Measurements from ENCODE around the gene NPHP4. TPM values are rescaled to one million over a fixed set of nuclear protein-coding genes. Genes with fewer than 3 reads are reported as not detected.

NPHP4 gene
- total RNA-seq, 2 experiments from 2014 or later = 6.2 to 7.7 TPM

DNA sequence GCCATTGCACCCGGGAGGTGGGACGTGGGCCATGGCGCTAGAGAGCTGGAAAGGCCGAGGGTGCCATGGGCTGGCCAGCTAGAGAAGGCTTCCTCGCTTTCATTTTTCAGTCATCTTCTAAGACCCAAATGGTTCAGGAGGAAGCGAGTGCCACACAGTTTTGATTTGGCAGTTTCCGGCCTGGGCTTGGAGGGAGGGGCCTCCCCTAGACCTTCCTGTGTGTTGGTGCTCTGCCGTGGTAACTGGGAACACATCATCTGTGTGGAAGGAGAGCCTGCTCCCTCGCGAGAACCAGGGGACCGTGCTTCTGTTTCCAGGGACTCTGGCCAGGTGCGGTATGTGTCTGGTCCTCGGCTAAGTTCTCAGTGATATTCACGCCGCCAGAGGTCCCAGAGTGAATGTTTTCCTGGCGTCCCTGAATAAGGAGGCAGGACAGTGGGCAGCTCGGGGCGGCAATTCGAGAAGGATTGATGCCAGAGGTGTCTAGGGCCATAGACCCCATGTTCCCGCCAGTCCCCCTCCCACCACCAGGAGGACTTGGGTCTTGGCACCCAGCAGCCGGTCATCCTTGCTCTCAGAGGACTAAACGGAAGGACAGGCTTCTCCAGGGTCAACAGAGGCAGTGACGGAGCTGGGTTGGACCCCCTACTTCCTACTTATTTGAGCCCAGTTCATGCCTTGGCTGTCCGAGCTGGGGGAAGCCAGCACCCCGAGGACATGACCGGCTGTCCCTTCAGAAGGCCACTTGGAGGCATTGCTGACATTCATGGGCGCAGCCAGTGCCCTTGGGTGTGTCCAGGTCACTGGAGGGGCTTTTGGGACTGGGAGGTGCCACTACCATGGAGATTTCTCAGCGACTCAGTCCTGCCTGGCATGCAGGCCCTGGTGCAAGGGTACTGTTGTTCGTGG is 2.7 kb upstream of the NPHP4 start:
- peaks cover 19% of the 10 kb centered on the region for H3K36me3 Mint-ChIP-seq (ENCODE audit: low read depth)
- peak; percentile 48 to 91 (median 66) for DNase-seq
- H3K9me3 ChIP-seq (ENCODE audit: control insufficient read depth in 1 of 2, insufficient read depth in 1 of 2, low read length in 2 of 2) = no peaks in the 10 kb centered on the region
- peak overlapping the region; percentile 63 to 72 for H3K27ac ChIP-seq (ENCODE audit: low read depth in 1 of 2, low read length in 2 of 2)
- peaks cover 49% of the 10 kb centered on the region for H3K4me1 Mint-ChIP-seq (ENCODE audit: low read depth)
- peak overlapping the region; percentile 76 for H3K4me3 ChIP-seq (ENCODE audit: low read length)
- H3K9me3 Mint-ChIP-seq = no peaks in the 10 kb centered on the region
- CTCF ChIA-PET = interaction anchor here (1.0 kb wide), 1 partner anchor 32 kb away, joined by 4 read pairs; no protein-coding TSS in a partner anchor
- H3K27ac Mint-ChIP-seq = peak overlapping the region; percentile 94
- no peaks in the 10 kb centered on the region for H3K27me3 Mint-ChIP-seq
- ATAC-seq (ENCODE audit: poor library complexity) = peak; percentile 36
- peak overlapping the region; percentile 95 for H3K4me3 Mint-ChIP-seq
- H3K27me3 ChIP-seq (ENCODE audit: control insufficient read depth in 1 of 2, insufficient read depth in 2 of 2, low read length in 2 of 2) = no peaks in the 10 kb centered on the region
- peaks cover 53% of the 10 kb centered on the region for H3K4me1 ChIP-seq (ENCODE audit: insufficient read depth, low read length)
- TF ChIP-seq, protein P1, sequence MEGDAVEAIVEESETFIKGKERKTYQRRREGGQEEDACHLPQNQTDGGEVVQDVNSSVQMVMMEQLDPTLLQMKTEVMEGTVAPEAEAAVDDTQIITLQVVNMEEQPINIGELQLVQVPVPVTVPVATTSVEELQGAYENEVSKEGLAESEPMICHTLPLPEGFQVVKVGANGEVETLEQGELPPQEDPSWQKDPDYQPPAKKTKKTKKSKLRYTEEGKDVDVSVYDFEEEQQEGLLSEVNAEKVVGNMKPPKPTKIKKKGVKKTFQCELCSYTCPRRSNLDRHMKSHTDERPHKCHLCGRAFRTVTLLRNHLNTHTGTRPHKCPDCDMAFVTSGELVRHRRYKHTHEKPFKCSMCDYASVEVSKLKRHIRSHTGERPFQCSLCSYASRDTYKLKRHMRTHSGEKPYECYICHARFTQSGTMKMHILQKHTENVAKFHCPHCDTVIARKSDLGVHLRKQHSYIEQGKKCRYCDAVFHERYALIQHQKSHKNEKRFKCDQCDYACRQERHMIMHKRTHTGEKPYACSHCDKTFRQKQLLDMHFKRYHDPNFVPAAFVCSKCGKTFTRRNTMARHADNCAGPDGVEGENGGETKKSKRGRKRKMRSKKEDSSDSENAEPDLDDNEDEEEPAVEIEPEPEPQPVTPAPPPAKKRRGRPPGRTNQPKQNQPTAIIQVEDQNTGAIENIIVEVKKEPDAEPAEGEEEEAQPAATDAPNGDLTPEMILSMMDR (IDR thresholded peaks at IDR 0.05) = no peak
- intact Hi-C loops (cut with DNase I, micrococcal nuclease) = loop anchor here in 1 of 2 experiments (5.0 to 10.0 kb wide), 2 partner anchors 790 to 1962 kb away; partner anchors contain the start of gene CAMTA1
- H3K36me3 ChIP-seq (ENCODE audit: insufficient read depth, low read length) = peaks cover 20% of the 10 kb centered on the region
- POLR2A ChIA-PET = interaction anchor here (6.0 kb wide), 1 partner anchor 32 kb away, joined by 92 read pairs; no protein-coding TSS in a partner anchor

DNA sequence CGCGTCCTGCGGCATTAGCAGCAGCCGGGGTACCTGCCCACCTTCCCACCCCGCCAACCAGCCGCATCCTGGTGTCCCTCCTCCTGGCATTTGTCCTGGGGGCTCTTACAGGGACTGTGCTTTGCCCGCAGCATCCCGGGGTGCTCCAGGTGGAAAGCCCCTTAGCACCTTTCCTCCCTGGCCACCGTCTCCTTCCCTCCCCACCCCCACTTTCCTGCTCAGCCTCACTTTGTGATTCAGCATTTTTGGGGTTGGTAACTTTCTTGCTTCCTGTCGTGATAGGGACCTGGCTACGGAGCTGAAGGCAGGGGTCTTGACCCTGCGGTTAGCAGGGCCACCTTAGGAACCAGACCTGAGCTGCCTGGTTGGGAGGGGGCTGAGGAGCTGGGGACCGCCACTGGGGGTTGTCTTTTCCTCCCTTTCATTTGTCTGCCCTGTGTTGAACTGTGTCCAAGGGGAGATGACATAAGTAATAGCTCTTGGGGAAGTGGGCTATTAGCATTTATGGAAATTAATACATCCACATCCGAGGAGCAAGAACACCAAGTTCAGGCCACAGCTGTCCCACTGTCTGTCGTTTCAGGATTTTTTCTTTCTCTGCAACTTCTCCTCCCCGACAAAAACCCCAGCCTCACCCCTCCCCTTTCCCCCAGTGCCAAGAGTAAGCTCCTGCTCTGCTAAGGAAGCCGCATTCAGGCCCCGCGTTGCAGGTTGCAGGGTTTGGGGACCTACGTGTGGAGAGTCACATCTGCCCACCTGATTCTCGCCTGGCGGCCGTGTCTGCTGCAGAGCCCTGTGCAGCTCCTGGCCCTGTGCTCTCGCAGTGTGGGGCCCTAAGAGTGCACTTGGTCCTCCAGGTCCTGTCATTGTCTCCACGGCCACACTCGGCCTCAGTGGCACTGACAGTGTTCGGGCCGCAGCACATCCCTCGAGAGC is 1.6 kb upstream of the NPHP4 start:
- TF ChIP-seq, protein P1 (IDR thresholded peaks at IDR 0.05) = no peak
- peaks cover 19% of the 10 kb centered on the region for H3K36me3 Mint-ChIP-seq (ENCODE audit: low read depth)
- peak overlapping the region; percentile 76 for H3K4me3 ChIP-seq (ENCODE audit: low read length)
- no peaks in the 10 kb centered on the region for H3K27me3 Mint-ChIP-seq
- H3K4me3 Mint-ChIP-seq = peak overlapping the region; percentile 95
- H3K4me1 ChIP-seq (ENCODE audit: insufficient read depth, low read length) = peaks cover 48% of the 10 kb centered on the region
- H3K4me1 Mint-ChIP-seq (ENCODE audit: low read depth) = peaks cover 44% of the 10 kb centered on the region
- ATAC-seq (ENCODE audit: poor library complexity) (no peak), DNase-seq (peak in 4 of 14 experiments; percentile 28 to 63 (median 48))
- no peaks in the 10 kb centered on the region for H3K9me3 Mint-ChIP-seq
- intact Hi-C loops (cut with DNase I, micrococcal nuclease) = loop anchor here in 1 of 2 experiments (5.0 to 10.0 kb wide), 2 partner anchors 791 to 1963 kb away; partner anchors contain the start of gene CAMTA1
- no peaks in the 10 kb centered on the region for H3K9me3 ChIP-seq (ENCODE audit: control insufficient read depth in 1 of 2, insufficient read depth in 1 of 2, low read length in 2 of 2)
- ChIA-PET POLR2A (interaction anchor here (1.0 to 6.0 kb wide), 3 partner anchors 14 to 205 kb away, joined by 3 to 92 read pairs (median 8); partner anchors contain the start of gene RPL22), CTCF (interaction anchor here (0.8 to 1.0 kb wide), 2 partner anchors 32 to 33 kb away, joined by 4 read pairs; no protein-coding TSS in a partner anchor)
- H3K27ac Mint-ChIP-seq = peak overlapping the region; percentile 94
- peak overlapping the region; percentile 63 to 72 for H3K27ac ChIP-seq (ENCODE audit: low read depth in 1 of 2, low read length in 2 of 2)
- no peaks in the 10 kb centered on the region for H3K27me3 ChIP-seq (ENCODE audit: control insufficient read depth in 1 of 2, insufficient read depth in 2 of 2, low read length in 2 of 2)
- peaks cover 15% of the 10 kb centered on the region for H3K36me3 ChIP-seq (ENCODE audit: insufficient read depth, low read length)

Measured in CD4-positive, alpha-beta T cell (primary cell).